Measurements from ENCODE around the gene SLC30A2. TPM values are rescaled to one million over a fixed set of nuclear protein-coding genes. Genes with fewer than 3 reads are reported as not detected.

The SLC30A2 gene
- total RNA-seq, 1 experiment from 2014 or later, result not detected

GRCh38 chr1:26010825-26011224 is 35.1 kb downstream of the SLC30A2 start:
- TF ChIP-seq REST (IDR thresholded peaks at IDR 0.05; ENCODE audit: low read depth), result no peak
- TF ChIP-seq RAD21 (IDR thresholded peaks at IDR 0.05; ENCODE audit: low read depth), result no peak
- TF ChIP-seq ZBTB33 (IDR thresholded peaks at IDR 0.05; ENCODE audit: extremely low read depth, insufficient replicate concordance, low read length), result no peak
- TF ChIP-seq SIN3A (IDR thresholded peaks at IDR 0.05; ENCODE audit: low read depth), result no peak
- no peak for TF ChIP-seq POLR2A (IDR thresholded peaks at IDR 0.05; ENCODE audit: borderline replicate concordance, extremely low read depth, insufficient read depth, insufficient read length)
- no peak for TF ChIP-seq ELF1 (IDR thresholded peaks at IDR 0.05; ENCODE audit: borderline replicate concordance, low read depth)
- TF ChIP-seq SRF (IDR thresholded peaks at IDR 0.05; ENCODE audit: low read depth), result no peak
- H3K9me2 ChIP-seq (ENCODE audit: insufficient read depth), result no peaks in the 10 kb centered on the region
- peak; percentile 58 for ATAC-seq
- H3K4me3 ChIP-seq (replicated peaks in 1 of 2; ENCODE audit: low read depth in 1 of 2, low read length in 2 of 2), result no peak overlapping the region
- no peak overlapping the region for H2AFZ ChIP-seq (ENCODE audit: low read depth, low read length, poor library complexity, severe bottlenecking)
- no peaks in the 10 kb centered on the region for H3K27me3 ChIP-seq (ENCODE audit: insufficient read depth, low read length)
- H3K36me3 ChIP-seq (ENCODE audit: control insufficient read depth in 1 of 2, insufficient read depth in 2 of 2, low read length in 2 of 2), result no peaks in the 10 kb centered on the region
- DNase-seq (ENCODE audit: low read depth, low spot score), result no peak
- H3K4me1 ChIP-seq (ENCODE audit: control insufficient read depth in 1 of 2, insufficient read depth in 2 of 2, low read length in 2 of 2), result peaks cover 0 to 3% of the 10 kb centered on the region in 2 experiments; a peak in 2 of 4 replicates
- CTCF ChIA-PET, result interaction anchor here (1.8 to 2.2 kb wide), 2 partner anchors 14 to 115 kb away, joined by 8 read pairs; partner anchors contain the start of gene PAFAH2
- H3K27ac ChIP-seq (ENCODE audit: low read depth, low read length), result no peak overlapping the region
- intact Hi-C loops (cut with micrococcal nuclease), result no loop called here
- no TSS peak for BruUV-seq (replicated peaks)
- no peak overlapping the region for H3K4me2 ChIP-seq (ENCODE audit: low read length)
- no peaks in the 10 kb centered on the region for H4K20me1 ChIP-seq (ENCODE audit: insufficient read depth)
- POLR2A ChIA-PET, result no interaction called here
- no peak overlapping the region for H3K9ac ChIP-seq (ENCODE audit: low read length)
- no peaks in the 10 kb centered on the region for H3K79me2 ChIP-seq (ENCODE audit: insufficient read depth, low read length)
- RAD21 ChIA-PET (ENCODE audit: low non-redundant PET in 1 of 2, low total read pairs in 2 of 2, uncharacterized antibody in 2 of 2, unreplicated experiment in 2 of 2), result no interaction called here
- no peaks in the 10 kb centered on the region for H3K9me3 ChIP-seq (ENCODE audit: control insufficient read depth in 1 of 2, insufficient read depth in 1 of 2, low read depth in 1 of 2, low read length in 2 of 2)
